Activated CD4-positive, alpha-beta memory T cell treated with anti-CD3 and anti-CD28 coated beads for 36 hours (primary cell): ENCODE measurements around the gene HOXB6. TPM values are rescaled to one million over a fixed set of nuclear protein-coding genes. Genes with fewer than 3 reads are reported as not detected.
A peak's percentile ranks its signal among the peaks of the same experiment; 100 is the strongest.

Source experiments
- CTCF ChIA-PET: fragments of 350-600 bp; sonication (Branson Sonifier 250); formaldehyde crosslinking; loops from one replicate; lab custom pipeline; 2021; ENCODE audit warnings: antibody characterized with exemption, inconsistent platforms; lab: Charles Lee
- POLR2A ChIA-PET: fragments of 350-600 bp; sonication (Branson Sonifier 250); formaldehyde crosslinking; loops from one replicate; lab custom pipeline; 2021; ENCODE audit warnings: antibody characterized with exemption; lab: Charles Lee
- DNase-seq: peaks from one replicate; pipeline ENCODE4 v3.0.0-alpha.2; 2020
- H3K27ac Mint-ChIP-seq: one replicate; pipeline ENCODE4 v1.8.0; 2021; ENCODE audit warnings: mixed read lengths
- H3K27me3 Mint-ChIP-seq: one replicate; pipeline ENCODE4 v1.8.0; 2021; ENCODE audit warnings: mixed read lengths
- H3K36me3 Mint-ChIP-seq: one replicate; pipeline ENCODE4 v1.8.0; 2021; ENCODE audit warnings: mixed read lengths
- H3K4me1 Mint-ChIP-seq: one replicate; pipeline ENCODE4 v1.8.0; 2021; ENCODE audit warnings: low read depth, mixed read lengths
- H3K4me3 Mint-ChIP-seq: one replicate; pipeline ENCODE4 v1.8.0; 2021; ENCODE audit warnings: mild to moderate bottlenecking, mixed read lengths
- H3K9me3 Mint-ChIP-seq: one replicate; pipeline ENCODE4 v1.8.0; 2021; ENCODE audit warnings: mixed read lengths
- intact Hi-C: fragments of 100-400 bp; cut with micrococcal nuclease; formaldehyde crosslinking; loops from one replicate; pipeline ENCODE4 v1.15.1; 2023
- total RNA-seq, 2 experiments: library from RNA; stranded (reverse); gene quantifications; one replicate each; pipeline ENCODE4 v1.2.3, GENCODE V29; 2021

The HOXB6 gene
- total RNA-seq, 2 experiments from 2014 or later: 0.21 to 0.22 TPM

DNA sequence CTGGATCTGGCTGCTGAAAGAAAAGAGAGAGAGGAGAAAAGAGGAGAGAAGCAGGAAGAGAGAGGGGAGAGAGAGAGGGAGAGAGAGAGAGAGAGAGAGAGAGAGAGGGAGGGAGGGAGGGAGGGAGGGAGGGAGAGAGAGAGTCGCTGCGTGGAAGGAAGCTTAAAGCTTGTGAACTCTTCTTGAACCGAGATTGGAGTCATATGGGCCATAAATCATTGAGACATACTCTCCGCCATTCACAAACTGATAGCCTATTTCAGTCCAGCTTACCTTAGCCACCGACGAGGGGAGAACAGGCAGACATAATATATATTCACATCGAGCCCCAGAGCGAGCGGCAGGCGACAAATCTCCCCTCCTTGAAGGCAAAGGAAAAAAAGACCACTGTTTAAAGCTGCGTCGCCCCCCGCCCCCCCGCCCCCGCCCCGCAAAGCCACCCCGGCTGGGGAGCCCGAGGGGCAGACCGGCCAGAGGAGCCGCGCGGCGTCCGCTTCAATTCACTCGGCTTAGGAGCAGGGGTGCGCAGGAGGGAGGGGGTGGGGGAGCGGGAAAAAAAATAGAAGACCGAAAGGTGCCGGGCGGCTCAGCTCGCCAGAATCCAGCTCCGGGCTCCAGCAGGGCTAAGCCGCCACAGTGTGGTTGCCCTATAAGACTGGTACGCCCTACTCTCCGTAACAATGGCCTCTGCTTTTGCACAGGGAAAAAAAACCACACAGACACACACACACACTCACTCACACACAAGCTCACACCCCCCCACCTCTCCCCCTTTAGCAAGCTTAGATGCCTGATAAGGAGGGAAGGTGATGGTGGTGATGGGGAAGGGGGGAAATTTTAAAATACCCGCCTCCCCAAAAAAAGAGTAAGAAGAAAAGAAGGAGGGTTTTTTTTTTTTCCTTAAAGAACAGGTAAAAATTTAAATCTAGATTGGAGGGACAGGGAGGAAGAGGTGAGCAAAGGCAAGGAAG, 49.2 kb downstream of the HOXB6 start:
- ChIA-PET CTCF (interaction anchor here (0.6 to 0.9 kb wide), 2 partner anchors 222 to 261 kb away, joined by 3 read pairs; no protein-coding TSS in a partner anchor), POLR2A (interaction anchor here (1.3 kb wide), 1 partner anchor 9 kb away, joined by 3 read pairs; no protein-coding TSS in a partner anchor)
- peak overlapping the region; percentile 60 for H3K27ac Mint-ChIP-seq
- H3K4me1 Mint-ChIP-seq: peaks cover 6% of the 10 kb centered on the region
- no peaks in the 10 kb centered on the region for H3K36me3 Mint-ChIP-seq
- H3K27me3 Mint-ChIP-seq: peaks cover 6% of the 10 kb centered on the region
- no peaks in the 10 kb centered on the region for H3K9me3 Mint-ChIP-seq
- no peak for DNase-seq
- intact Hi-C loops: no loop called here
- peak overlapping the region; percentile 80 for H3K4me3 Mint-ChIP-seq

DNA sequence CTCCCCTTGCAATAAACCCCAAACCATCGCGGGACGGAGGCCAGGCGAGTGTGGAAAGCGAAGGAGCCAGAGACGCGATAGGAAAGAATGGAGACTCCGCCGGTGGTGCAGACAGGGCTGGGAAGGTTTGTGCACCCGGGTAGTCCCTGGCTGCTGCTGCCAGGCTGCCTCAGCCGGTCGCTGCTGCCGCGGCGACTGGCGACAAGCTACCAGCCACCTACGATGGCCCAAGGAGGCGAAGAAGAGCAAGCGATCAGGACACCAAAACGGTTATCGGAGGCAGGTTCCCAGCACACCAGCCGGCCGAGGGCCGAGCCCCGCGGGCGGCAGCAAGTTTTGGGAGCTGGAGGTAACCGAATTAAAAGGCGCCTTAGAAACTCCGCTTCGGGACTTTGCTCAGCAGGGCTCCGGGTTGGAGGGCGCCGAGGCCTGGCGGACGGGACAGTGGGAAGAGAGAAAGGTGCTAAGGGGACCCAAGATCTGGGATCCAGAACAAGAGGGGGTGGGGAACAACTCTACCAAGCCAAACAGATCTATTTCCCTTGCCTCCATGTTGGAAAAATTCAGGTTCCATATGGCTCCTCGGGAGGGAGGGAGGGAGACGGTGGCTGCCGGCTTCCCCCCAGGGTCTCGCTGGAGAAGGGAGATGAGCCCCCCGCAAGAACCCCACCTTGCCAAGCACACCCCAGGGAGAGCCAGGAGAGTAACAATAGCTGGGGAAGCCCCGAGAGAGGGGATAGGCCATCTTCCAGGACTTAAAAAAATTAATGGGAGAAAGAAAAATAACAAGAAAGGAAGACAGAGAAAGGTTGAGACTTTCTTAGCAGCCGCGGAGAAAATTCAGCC, 50.2 kb downstream of the HOXB6 start:
- peaks cover 6% of the 10 kb centered on the region for H3K27me3 Mint-ChIP-seq
- no peak for DNase-seq
- peaks cover 6% of the 10 kb centered on the region for H3K4me1 Mint-ChIP-seq
- CTCF ChIA-PET: interaction anchor here (0.6 to 0.9 kb wide), 2 partner anchors 221 to 260 kb away, joined by 3 read pairs; no protein-coding TSS in a partner anchor
- H3K9me3 Mint-ChIP-seq: no peaks in the 10 kb centered on the region
- no peaks in the 10 kb centered on the region for H3K36me3 Mint-ChIP-seq
- H3K27ac Mint-ChIP-seq: no peak overlapping the region
- POLR2A ChIA-PET: interaction anchor here (1.3 kb wide), 1 partner anchor 8 kb away, joined by 3 read pairs; no protein-coding TSS in a partner anchor
- H3K4me3 Mint-ChIP-seq: peak overlapping the region; percentile 80
- intact Hi-C loops: no loop called here

DNA sequence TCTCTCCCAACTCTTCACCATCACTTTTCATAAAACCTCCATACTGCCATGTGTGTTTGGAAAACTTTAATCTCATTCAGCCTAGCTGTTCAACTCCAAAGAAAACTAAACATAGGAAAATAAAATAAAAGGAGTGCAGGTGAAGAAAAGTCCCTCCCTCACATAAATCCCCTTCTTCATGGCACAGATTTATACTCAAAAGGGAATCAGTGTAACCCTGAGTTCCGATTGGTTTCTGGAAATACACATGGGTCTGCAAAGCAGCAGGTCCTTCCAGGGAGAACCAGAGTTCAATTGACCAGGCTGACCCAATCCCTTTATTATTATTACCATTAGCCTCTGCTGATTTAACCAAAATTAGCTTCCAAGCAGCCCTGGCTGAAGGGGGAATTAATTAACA, 51.0 kb downstream of the HOXB6 start:
- peaks cover 6% of the 10 kb centered on the region for H3K27me3 Mint-ChIP-seq
- ChIA-PET POLR2A (no interaction called here), CTCF (no interaction called here)

DNA sequence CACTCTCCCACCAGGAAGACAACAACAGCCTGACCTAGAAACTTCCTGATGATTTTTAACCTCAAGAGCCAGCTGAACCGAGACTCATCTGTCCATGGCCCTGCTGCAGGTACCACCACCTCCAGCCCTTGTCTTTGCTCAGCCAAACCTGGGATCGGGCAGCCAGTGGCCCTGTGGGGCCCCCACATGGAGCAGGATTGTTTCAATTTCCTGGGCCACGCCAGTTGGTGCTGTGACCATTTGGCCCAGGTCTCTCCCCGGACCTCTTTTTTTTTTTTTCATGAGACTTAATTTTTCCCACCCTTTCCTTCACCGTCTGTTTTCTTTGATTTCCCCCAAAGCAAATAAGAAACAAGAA, 51.6 kb downstream of the HOXB6 start:
- POLR2A ChIA-PET: no interaction called here
- intact Hi-C loops: no loop called here
- DNase-seq: no peak
- Mint-ChIP-seq H3K27me3 (peaks cover 6% of the 10 kb centered on the region), H3K4me3 (no peak overlapping the region), H3K4me1 (peaks cover 10% of the 10 kb centered on the region), H3K27ac (no peak overlapping the region), H3K9me3 (no peaks in the 10 kb centered on the region), H3K36me3 (no peaks in the 10 kb centered on the region)
- CTCF ChIA-PET: no interaction called here

More for the DNA sequence above, 51.0 kb downstream of the HOXB6 start:
- intact Hi-C loops: no loop called here
- peaks cover 7% of the 10 kb centered on the region for H3K4me1 Mint-ChIP-seq
- no peak for DNase-seq
- no peak overlapping the region for H3K4me3 Mint-ChIP-seq
- H3K27ac Mint-ChIP-seq: no peak overlapping the region
- H3K36me3 Mint-ChIP-seq: no peaks in the 10 kb centered on the region
- H3K9me3 Mint-ChIP-seq: no peaks in the 10 kb centered on the region

DNA sequence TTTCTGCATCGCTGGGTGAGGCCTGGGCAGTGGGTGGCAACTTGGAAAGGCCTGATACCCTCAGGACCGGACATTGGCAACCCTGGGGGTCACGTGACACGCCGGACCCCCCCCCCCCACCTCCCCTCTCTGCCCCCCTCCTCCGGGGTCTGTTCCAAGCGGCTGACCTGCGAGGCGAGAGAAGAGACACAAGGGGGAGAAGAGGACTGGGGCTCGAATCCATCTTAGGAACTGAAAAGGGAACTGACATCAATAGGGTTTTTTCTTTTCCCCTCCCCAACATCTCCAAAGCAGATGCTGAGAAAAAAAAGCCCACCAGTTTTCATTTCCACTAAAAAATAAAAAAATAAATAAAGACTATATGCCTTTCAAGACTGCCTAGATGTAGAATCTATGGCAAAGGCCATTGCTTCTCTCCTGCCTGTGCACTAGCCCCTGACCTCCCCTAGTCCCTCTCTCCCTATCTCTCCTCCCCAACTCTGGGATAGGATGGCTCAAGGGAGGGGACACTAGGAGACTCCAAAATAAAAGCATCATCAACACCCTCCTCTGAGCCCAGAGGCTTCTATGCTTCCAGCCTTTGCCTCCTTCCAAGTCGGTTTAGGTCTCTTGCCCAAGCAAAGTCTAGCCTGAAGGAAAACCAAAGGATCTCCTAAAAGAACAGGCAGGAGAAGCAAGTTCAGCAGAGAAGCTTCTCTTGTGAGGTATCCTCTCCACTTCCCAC, 52.2 kb downstream of the HOXB6 start:
- DNase-seq: no peak
- Mint-ChIP-seq H3K4me1 (peaks cover 13% of the 10 kb centered on the region), H3K27ac (no peak overlapping the region), H3K36me3 (no peaks in the 10 kb centered on the region), H3K27me3 (peaks cover 6% of the 10 kb centered on the region), H3K4me3 (no peak overlapping the region), H3K9me3 (no peaks in the 10 kb centered on the region)
- intact Hi-C loops: no loop called here
- POLR2A ChIA-PET: no interaction called here
- CTCF ChIA-PET: no interaction called here

DNA sequence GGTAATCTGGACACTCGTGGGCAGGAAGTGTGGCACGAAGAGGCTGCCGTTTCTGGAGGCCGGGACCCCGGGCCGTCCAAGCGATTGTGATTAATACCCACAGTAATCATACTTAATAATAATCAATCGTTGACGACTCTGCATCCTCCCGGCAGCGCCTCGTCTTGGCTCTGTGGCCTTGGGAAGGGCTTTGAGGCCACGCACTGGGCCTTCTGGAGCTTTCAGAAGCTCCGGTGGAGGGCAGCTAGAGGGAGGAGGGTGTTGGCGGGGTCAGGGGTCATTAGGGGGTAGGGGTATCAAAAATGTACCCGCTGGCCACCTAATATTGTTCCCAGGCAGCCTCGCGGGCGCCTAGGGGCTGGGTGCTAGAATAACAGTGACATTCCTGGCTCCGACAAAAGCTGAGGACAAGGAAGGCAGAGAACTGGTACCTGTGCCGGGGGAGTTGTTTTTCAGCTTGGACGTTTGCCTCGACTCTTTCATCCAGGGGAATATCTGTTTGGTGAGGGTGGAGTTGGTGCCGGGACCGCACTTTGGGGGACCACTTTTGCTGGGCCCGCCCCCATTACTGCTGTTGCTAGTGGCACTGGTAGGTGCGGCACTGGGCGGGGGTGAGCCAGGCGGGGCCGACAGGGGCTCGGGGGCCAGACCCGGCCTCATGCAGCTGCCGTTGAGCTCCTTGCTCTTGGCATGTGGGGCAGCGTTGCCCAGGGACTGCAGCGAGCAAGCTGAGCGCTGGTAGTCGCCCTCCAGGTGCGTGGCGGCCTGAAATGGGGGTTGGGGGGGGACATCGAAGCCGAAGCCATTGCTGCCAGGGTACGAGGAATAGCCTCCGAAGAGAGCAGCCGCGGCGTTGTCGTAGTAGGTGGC, 53.0 kb downstream of the HOXB6 start:
- no peak for DNase-seq
- peaks cover 18% of the 10 kb centered on the region for H3K4me1 Mint-ChIP-seq
- intact Hi-C loops: no loop called here
- peaks cover 6% of the 10 kb centered on the region for H3K27me3 Mint-ChIP-seq
- no peak overlapping the region for H3K27ac Mint-ChIP-seq
- CTCF ChIA-PET: no interaction called here
- H3K36me3 Mint-ChIP-seq: no peaks in the 10 kb centered on the region
- H3K4me3 Mint-ChIP-seq: no peak overlapping the region
- H3K9me3 Mint-ChIP-seq: no peaks in the 10 kb centered on the region
- POLR2A ChIA-PET: interaction anchor here (0.6 to 1.2 kb wide), 2 partner anchors 9 to 13 kb away, joined by 3 read pairs; no protein-coding TSS in a partner anchor

DNA sequence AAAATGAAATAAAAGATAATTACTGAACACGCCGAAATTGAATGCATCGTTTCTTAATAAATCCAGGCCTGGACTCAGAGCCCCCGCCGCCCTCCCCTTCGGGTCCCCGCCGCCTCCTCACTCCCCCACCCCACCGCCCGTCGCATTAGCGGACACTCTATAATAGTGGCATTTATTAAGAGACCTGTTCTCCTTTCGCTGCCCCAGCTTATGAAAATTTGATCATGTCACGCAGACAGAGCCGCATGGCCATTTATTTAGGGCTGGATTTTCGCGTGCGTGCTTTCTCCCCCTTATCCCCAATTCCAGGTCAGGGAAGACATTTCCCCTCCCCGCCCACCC, 53.6 kb downstream of the HOXB6 start:
- H3K9me3 Mint-ChIP-seq: no peaks in the 10 kb centered on the region
- ChIA-PET CTCF (no interaction called here), POLR2A (interaction anchor here (1.2 kb wide), 1 partner anchor 10 kb away, joined by 3 read pairs; no protein-coding TSS in a partner anchor)
- no peak overlapping the region for H3K4me3 Mint-ChIP-seq
- intact Hi-C loops: no loop called here
- peaks cover 24% of the 10 kb centered on the region for H3K4me1 Mint-ChIP-seq
- H3K27me3 Mint-ChIP-seq: peaks cover 5% of the 10 kb centered on the region
- no peaks in the 10 kb centered on the region for H3K36me3 Mint-ChIP-seq
- H3K27ac Mint-ChIP-seq: no peak overlapping the region
- DNase-seq: no peak

DNA sequence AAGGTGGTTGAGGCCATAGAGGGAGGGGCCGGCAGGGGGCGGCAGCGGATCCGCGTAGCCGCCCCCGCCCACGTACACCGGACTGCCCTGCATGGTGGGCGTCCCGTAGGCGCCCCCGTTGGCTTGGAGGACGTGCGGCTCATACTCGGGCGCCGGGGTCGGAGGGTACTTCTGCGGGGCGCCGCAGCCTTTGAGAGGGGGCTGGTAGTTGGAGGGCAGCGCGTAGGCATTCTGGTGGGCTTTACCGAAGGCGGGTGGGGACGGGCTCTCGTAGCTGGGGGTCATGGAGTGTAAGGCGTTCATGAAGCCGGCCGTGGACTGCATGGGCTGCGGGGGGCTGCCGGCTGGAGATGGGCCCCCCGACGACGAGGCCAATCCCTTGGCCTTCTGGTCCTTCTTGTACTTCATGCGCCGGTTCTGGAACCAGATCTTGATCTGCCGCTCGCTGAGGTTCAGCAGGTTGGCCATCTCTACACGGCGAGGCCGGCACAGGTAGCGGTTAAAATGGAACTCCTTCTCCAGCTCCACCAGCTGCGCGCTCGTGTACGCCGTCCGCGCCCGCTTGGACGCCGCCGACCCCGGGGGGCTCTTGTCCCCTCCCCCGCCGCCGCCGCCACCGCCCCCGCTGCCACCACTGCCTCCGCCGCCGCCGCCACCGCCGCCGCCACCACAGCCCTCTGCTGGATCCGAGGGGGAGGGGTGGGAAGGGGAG, 54.1 kb downstream of the HOXB6 start:
- ChIA-PET POLR2A (interaction anchor here (1.2 kb wide), 1 partner anchor 10 kb away, joined by 3 read pairs; no protein-coding TSS in a partner anchor), CTCF (no interaction called here)
- Mint-ChIP-seq H3K4me3 (no peak overlapping the region), H3K4me1 (peaks cover 27% of the 10 kb centered on the region), H3K27ac (no peak overlapping the region), H3K9me3 (no peaks in the 10 kb centered on the region), H3K27me3 (peaks cover 2% of the 10 kb centered on the region), H3K36me3 (no peaks in the 10 kb centered on the region)
- DNase-seq: no peak
- intact Hi-C loops: no loop called here

DNA sequence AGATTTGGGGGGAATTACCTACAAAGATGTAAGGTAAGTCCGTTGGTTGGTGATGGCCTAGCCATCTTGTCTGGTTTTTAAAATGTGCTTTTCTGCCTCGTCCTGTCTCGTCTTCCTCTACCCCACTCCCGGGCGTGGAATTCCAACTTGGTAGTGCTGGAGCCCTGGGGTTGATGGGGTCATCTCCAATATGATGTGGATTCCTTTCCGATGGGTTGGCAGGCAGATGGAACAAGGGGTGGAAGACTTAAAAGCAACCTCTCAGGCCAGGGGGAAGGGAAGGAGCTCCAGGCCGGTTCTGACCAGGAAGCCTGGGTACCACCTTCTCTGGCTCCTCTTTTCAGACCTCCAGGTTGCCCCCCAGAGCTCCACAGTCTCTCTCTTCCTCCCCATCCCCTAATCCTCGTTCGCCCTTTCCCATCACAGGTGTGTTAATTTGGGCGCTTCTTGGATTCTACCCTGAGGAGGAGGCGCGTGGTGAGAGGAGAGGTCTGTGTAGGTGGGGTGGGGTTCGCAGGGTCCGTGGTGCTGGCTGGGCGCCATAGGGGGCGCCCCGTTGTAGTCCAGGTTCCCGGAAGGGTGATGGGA, 54.8 kb downstream of the HOXB6 start:
- H3K9me3 Mint-ChIP-seq: no peaks in the 10 kb centered on the region
- no peak for DNase-seq
- no peaks in the 10 kb centered on the region for H3K36me3 Mint-ChIP-seq
- H3K4me3 Mint-ChIP-seq: no peak overlapping the region
- intact Hi-C loops: loop anchor here (2.0 kb wide), 1 partner anchor 39 kb away; no protein-coding TSS in a partner anchor
- peaks cover 2% of the 10 kb centered on the region for H3K27me3 Mint-ChIP-seq
- ChIA-PET POLR2A (no interaction called here), CTCF (no interaction called here)
- no peak overlapping the region for H3K27ac Mint-ChIP-seq
- peaks cover 27% of the 10 kb centered on the region for H3K4me1 Mint-ChIP-seq

DNA sequence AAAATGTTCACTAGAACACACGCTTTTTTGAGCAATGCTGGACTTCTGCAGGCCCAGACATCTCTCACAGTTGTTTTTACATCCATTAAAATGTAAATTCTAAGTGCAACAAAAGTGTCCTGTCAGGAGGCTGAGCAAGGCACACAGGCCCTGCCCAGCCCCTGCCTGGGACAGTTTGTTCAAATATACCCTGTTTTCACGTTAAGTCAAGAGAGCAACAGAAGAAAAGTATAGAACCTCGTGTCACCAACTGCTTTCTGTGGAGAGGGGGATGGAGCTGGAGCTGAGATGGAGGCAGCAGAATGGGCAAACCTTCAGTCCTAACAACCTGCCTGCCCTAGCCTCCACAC, 55.5 kb downstream of the HOXB6 start:
- no peak overlapping the region for H3K27ac Mint-ChIP-seq
- POLR2A ChIA-PET: no interaction called here
- H3K4me3 Mint-ChIP-seq: no peak overlapping the region
- H3K36me3 Mint-ChIP-seq: no peaks in the 10 kb centered on the region
- DNase-seq: no peak
- peaks cover 3% of the 10 kb centered on the region for H3K27me3 Mint-ChIP-seq
- CTCF ChIA-PET: no interaction called here
- intact Hi-C loops: loop anchor here (2.0 kb wide), 1 partner anchor 38 kb away; no protein-coding TSS in a partner anchor
- H3K9me3 Mint-ChIP-seq: no peaks in the 10 kb centered on the region
- H3K4me1 Mint-ChIP-seq: peaks cover 26% of the 10 kb centered on the region
